BJ (cell line): ENCODE measurements around the gene PHAX. TPM values are rescaled to one million over a fixed set of nuclear protein-coding genes. Genes with fewer than 3 reads are reported as not detected.

Experiments used
- CTCF ChIA-PET: fragments of 350-600 bp; formaldehyde crosslinking; extraction: SDS; loops from one replicate; lab custom pipeline; 2021; ENCODE audit warnings: antibody characterized with exemption, inconsistent platforms; lab: Yijun Ruan, JAX
- POLR2A ChIA-PET: fragments of 300-600 bp; sonication (Branson Sonifier 250); formaldehyde crosslinking; extraction: SDS; loops from one replicate; lab custom pipeline; 2021; ENCODE audit warnings: antibody characterized with exemption; lab: Charles Lee
- DNase-seq: peaks from one replicate; pipeline ENCODE4 v3.0.0-alpha.2; 2011; ENCODE audit warnings: low read depth
- H3K27me3 ChIP-seq: 2 replicates; pipeline ENCODE4 v1.6.0; 2011; ENCODE audit warnings: low read length; ENCODE audit not compliant: control insufficient read depth, insufficient read depth
- H3K36me3 ChIP-seq: 2 replicates; pipeline ENCODE4 v1.5.1; 2011; ENCODE audit warnings: low read length; ENCODE audit not compliant: control insufficient read depth, insufficient read depth
- H3K4me3 ChIP-seq: 2 replicates; pipeline ENCODE4 v1.5.1; 2011; ENCODE audit warnings: low read depth, mild to moderate bottlenecking, control low read depth, low read length
- CTCF ChIP-seq: IDR thresholded peaks from 2 replicates; pipeline ENCODE4 v1.5.1; 2011; ENCODE audit warnings: low read depth, mild to moderate bottlenecking, control low read depth, inconsistent platforms, low read length, moderate library complexity; ENCODE audit not compliant: insufficient read depth
- polyA plus RNA-seq: library from polyadenylated mRNA; depleted of rRNA; stranded (reverse); fragments of >200 nt; gene quantifications from 2 replicates; pipeline ENCODE4 v1.2.3, GENCODE V29; 2011

Gene PHAX
- polyA plus RNA-seq, 1 experiment, result 40.7 TPM

- POLR2A ChIA-PET, result no interaction called here
- Histone ChIP-seq H3K4me3 (no peak overlapping the region), H3K36me3 (no peaks in the 10 kb centered on the region), H3K27me3 (no peaks in the 10 kb centered on the region)
- CTCF ChIA-PET, result interaction anchor here (0.9 kb wide), 1 partner anchor 25 kb away, joined by 3 read pairs; no protein-coding TSS in a partner anchor
- no peak for DNase-seq
- TF ChIP-seq CTCF, result no peak
Measured at GRCh38 chr5:126633552-126633951, 32.8 kb downstream of the PHAX start.

DNA sequence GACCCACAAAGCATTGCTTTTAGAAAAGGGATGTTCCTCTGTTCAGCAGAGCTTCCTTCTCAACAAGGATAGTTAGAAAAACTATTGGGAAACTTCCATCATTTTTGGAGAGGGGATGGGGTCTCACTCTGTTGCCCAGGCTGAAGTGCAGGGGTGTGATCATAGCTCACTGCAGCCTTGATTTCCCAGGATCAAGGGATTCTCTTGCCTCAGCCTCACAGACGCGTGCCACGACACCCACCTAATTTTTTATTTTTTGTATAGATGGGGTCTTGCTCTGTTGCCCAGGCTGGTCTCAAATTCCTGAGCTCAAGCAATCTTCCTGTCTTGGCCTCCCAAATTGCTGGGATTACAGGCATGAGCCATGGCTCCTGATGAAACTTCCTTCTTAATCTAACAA lies 34.8 kb downstream of the PHAX start:
- Histone ChIP-seq H3K27me3 (no peaks in the 10 kb centered on the region), H3K36me3 (no peaks in the 10 kb centered on the region), H3K4me3 (no peak overlapping the region)
- CTCF ChIA-PET, result no interaction called here
- no peak for DNase-seq
- POLR2A ChIA-PET, result no interaction called here
- no peak for TF ChIP-seq CTCF

DNA sequence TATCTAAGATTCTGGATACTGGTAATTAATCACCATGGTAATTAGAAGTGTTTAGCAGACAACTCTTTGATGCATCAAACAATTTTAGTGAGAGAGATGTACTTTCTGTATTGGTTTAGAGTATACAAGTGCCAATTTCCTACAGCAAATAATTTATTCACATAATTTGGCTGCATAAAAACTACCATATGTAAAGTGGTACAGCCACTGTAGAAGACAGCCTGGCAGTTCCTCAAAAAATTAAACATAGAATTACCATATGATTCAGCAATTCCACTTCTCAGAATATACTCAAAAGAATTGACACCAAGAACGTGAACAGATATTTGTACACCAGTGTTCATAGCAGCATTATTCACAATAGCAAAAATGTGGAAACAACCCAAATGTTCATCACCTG lies 36.2 kb downstream of the PHAX start:
- DNase-seq, result no peak
- CTCF ChIA-PET, result no interaction called here
- Histone ChIP-seq H3K36me3 (no peaks in the 10 kb centered on the region), H3K27me3 (no peaks in the 10 kb centered on the region), H3K4me3 (no peak overlapping the region)
- POLR2A ChIA-PET, result no interaction called here
- no peak for TF ChIP-seq CTCF

DNA sequence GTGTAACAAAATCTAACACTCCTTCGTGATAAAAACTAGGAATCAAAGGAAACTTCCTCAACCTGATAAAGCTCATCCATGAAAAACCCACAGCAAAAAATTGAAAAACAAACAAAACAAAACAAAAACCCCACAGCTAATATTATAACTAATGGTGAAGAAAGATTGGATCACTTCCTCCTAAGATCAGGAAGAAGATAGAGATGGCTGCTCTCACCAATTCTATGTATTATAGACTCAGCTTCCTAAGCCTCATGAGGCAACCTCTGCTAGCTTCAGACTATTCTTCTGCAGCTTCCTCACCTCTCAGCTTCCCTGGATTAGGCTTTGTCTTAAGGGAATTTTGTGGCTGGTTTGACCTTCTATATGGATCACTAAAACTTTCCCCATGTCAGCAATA lies 40.1 kb downstream of the PHAX start:
- ChIA-PET CTCF (interaction anchor here (0.5 to 0.6 kb wide), 2 partner anchors 15 to 163 kb away, joined by 3 read pairs; no protein-coding TSS in a partner anchor), POLR2A (no interaction called here)
- no peak for TF ChIP-seq CTCF
- Histone ChIP-seq H3K27me3 (no peaks in the 10 kb centered on the region), H3K4me3 (no peak overlapping the region), H3K36me3 (no peaks in the 10 kb centered on the region)
- no peak for DNase-seq

DNA sequence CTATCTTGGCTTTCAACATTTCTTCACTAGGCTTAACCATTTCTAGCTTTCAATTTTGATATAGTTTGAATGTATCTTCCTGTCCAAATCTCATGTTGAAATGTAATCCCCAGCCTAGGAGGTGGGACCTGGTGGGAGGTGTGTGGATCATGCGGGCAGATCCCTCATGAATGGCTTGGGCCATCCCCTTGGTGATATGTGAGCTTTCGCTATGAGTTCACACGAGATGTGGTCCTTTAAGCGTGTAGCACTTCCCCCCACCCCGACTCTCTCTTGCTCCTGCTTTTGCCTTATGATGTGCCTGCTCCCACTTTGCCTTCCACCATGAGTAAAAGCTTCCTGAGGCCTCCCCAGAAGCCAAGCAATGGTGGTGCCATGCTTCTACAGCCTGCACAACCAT lies 40.6 kb downstream of the PHAX start:
- POLR2A ChIA-PET, result no interaction called here

More for the DNA sequence above, 40.6 kb downstream of the PHAX start:
- DNase-seq, result no peak
- TF ChIP-seq CTCF, result no peak
- CTCF ChIA-PET, result interaction anchor here (0.5 to 0.6 kb wide), 2 partner anchors 14 to 162 kb away, joined by 3 read pairs; no protein-coding TSS in a partner anchor
- Histone ChIP-seq H3K4me3 (no peak overlapping the region), H3K36me3 (no peaks in the 10 kb centered on the region), H3K27me3 (no peaks in the 10 kb centered on the region)
